Activated CD8-positive, alpha-beta memory T cell treated with anti-CD3 and anti-CD28 coated beads for 36 hours (primary cell): ENCODE data around the gene FAM234B. TPM values are rescaled to one million over a fixed set of nuclear protein-coding genes. Genes with fewer than 3 reads are reported as not detected.

Experiments used
- CTCF ChIA-PET: fragments of 350-600 bp; sonication (Branson Sonifier 250); formaldehyde crosslinking; loops from one replicate; lab custom pipeline; 2021; ENCODE audit warnings: antibody characterized with exemption; lab: Charles Lee
- POLR2A ChIA-PET: fragments of 350-600 bp; sonication (Branson Sonifier 250); formaldehyde crosslinking; loops from one replicate; lab custom pipeline; 2021; ENCODE audit warnings: antibody characterized with exemption; lab: Charles Lee
- total RNA-seq, 2 experiments: library from RNA; stranded (reverse); gene quantifications; one replicate each; pipeline ENCODE4 v1.2.3, GENCODE V29; 2021

The FAM234B gene
- total RNA-seq, 2 experiments from 2014 or later, result 8.1 to 8.9 TPM

GRCh38 chr12:13100882-13101769 is 56.9 kb downstream of the FAM234B start:
- ChIA-PET CTCF (interaction anchor here (1.4 to 3.4 kb wide), 5 partner anchors 95 to 111 kb away, joined by 4 to 20 read pairs (median 7); partner anchors contain the start of gene EMP1), POLR2A (interaction anchor here (1.1 kb wide), 1 partner anchor 95 kb away, joined by 11 read pairs; the partner anchor contains the start of gene EMP1)

DNA sequence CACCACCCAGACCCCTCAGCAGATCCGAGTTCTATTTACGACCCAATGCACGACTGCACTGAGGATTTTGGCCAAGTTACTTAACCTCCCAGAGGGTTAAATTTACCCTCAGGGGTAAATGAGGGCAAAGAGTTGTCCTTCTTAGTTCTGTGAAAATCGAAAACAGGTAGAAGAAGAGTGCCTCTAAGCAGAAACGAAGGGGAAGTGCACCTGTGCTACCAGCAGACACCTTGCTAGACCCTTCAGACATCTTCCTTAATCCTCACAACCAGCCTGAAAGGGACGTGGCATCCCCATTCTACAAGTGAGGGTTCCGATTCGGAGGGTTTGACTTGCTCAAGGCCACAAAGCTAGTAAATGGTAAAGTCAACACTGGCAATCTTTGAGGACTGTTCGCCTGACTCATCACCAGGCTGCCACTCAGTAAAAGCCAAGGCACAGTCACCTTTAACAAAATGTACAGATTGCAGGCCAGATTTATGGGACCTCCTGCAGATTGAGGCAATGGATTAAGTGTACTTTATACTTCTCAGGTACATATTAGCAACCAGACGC is 57.7 kb downstream of the FAM234B start:
- ChIA-PET CTCF (interaction anchor here (1.4 to 3.3 kb wide), 3 partner anchors 94 to 188 kb away, joined by 6 to 17 read pairs (median 9); partner anchors contain the start of gene EMP1), POLR2A (interaction anchor here (1.1 kb wide), 1 partner anchor 94 kb away, joined by 11 read pairs; the partner anchor contains the start of gene EMP1)

GRCh38 chr12:13102461-13103195 is 58.4 kb downstream of the FAM234B start:
- POLR2A ChIA-PET, result no interaction called here
- CTCF ChIA-PET, result interaction anchor here (1.2 to 3.3 kb wide), 5 partner anchors 93 to 188 kb away, joined by 3 to 17 read pairs (median 6); partner anchors contain the start of gene EMP1

DNA sequence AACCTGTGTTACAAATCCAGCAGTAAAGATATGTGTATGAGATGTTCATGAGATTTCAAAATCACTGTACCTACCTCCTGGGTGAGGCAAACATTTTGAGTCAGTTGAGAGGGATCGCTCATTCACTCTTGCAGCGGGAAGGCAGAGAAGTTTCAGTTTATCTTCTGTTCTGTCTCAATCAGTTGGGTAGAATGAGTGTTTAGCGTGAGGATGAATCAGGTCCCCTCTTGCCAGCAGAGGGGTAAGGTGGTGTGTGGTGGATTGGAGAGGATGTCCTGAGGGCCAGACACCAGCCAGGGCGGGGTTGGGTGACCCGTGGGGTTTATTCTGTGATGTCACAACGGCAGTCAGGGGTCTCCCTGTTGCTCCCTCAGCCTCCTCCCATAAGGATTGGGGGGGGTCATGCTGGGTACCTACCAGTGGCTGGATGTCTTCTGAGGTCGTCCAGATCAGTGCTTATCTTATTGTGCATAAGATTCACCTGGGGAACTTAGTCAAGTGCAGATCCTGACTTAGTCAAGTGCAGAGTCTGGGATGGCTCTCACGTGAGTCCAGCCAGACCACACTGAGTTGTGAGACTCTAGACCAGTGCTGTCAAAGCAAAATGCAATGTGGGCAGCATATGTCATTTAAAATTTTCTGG is 59.3 kb downstream of the FAM234B start, which contains the start of gene GSG1:
TSS of gene GSG1 (minus strand) at position 277 of the 643 bp plus-strand sequence. CDS start at position 122, 155 bp downstream.
- CTCF ChIA-PET, result interaction anchor here (1.2 to 3.3 kb wide), 5 partner anchors 93 to 189 kb away, joined by 3 to 17 read pairs (median 6); partner anchors contain the start of gene EMP1

DNA sequence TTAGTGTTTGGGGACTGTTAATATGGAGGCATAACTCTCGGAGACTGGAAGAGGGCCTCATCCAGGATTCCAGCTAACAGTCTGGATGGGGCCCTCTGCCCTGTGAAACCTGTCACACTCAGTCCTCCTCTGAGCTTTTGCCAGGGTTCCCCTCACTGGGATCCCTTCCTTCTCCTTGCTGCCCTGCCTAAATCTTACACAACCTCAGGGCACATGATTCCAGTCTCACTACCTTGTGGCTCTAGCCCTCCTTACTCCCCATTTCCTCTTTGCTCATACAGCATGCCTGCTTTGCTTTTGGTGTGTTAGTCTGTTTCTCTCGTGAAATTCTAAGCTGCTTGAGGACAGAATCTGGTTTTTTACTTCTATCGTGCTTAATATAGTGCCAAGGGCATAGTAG is 60.2 kb downstream of the FAM234B start:
- POLR2A ChIA-PET, result no interaction called here
- CTCF ChIA-PET, result interaction anchor here (1.5 to 3.3 kb wide), 2 partner anchors 107 to 151 kb away, joined by 3 to 17 read pairs; no protein-coding TSS in a partner anchor

More for the DNA sequence above, 59.3 kb downstream of the FAM234B start, which contains the start of gene GSG1:
- POLR2A ChIA-PET, result no interaction called here

DNA sequence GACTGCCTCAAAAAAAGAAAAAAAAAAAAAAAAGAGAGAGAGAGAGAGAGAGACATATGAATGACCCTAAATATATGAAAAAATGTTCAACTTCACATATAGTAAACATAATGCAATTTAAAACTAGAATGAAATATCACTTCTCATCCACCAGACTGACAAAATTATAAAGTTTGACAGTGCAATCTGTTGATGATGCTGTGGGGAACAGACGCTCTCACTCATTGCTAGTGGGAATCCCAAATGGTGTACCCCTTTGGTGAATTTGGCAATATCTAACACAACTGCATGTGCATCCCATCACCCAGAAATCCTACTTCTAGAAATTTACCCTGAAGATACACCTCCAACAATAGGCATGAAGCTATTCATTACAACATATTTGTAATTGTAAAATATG is 61.6 kb downstream of the FAM234B start:
- POLR2A ChIA-PET, result no interaction called here
- CTCF ChIA-PET, result interaction anchor here (0.7 kb wide), 1 partner anchor 39 kb away, joined by 4 read pairs; no protein-coding TSS in a partner anchor

GRCh38 chr12:13106666-13107065 is 62.5 kb downstream of the FAM234B start:
- POLR2A ChIA-PET, result interaction anchor here (0.6 kb wide), 1 partner anchor 232 kb away, joined by 4 read pairs; no protein-coding TSS in a partner anchor
- CTCF ChIA-PET, result no interaction called here

DNA sequence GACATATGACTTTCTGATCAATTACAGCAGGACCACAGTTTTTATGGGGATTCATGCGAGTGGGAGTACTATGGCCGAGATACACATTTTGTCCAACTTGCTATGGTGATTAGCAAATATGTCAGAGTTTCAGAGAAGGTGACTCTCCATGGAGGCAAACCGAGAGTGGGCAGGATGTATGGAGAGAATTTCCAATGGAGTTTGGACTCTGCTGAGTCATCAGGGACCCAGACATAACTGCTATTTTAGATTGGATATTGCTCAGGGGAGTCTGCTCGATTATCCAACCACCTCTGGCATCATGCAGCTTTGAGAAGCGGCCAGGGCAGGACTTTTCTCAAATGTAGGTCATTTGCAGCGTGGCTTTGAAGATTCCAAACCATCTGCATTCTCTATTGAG is 68.8 kb downstream of the FAM234B start:
- ChIA-PET POLR2A (no interaction called here), CTCF (no interaction called here)

- ChIA-PET POLR2A (no interaction called here), CTCF (no interaction called here)
These were observed 70.3 kb downstream of the FAM234B start for GRCh38 chr12:13114251-13115052.

GRCh38 chr12:13116259-13116658 is 72.1 kb downstream of the FAM234B start:
- CTCF ChIA-PET, result no interaction called here
- POLR2A ChIA-PET, result no interaction called here

DNA sequence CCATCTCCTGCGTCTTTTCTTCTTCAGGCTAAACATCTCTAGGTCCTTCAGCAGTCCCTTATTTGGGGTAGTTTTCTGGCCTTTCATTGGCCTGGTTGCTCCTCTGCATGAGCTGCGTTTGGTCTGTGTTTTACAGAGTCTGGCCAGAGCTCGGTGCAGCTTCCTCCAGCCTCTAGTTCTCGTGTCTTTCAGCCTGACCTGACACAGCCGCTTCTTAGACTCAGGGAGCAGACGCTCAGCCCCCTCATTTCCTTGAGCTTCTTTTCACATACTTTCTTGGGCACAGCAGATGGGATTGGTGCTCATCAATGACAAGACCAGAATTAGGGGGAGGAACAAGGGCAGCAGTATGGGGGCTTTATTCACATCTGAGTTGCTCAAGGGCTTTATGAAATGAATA is 72.8 kb downstream of the FAM234B start:
- POLR2A ChIA-PET, result no interaction called here

GRCh38 chr12:13119826-13120225 is 75.6 kb downstream of the FAM234B start:
- POLR2A ChIA-PET, result no interaction called here
- CTCF ChIA-PET, result no interaction called here

More for the DNA sequence above, 72.8 kb downstream of the FAM234B start:
- CTCF ChIA-PET, result no interaction called here

GRCh38 chr12:13120413-13120812 is 76.2 kb downstream of the FAM234B start:
- ChIA-PET CTCF (no interaction called here), POLR2A (no interaction called here)

- ChIA-PET CTCF (no interaction called here), POLR2A (no interaction called here)
These were observed 77.4 kb downstream of the FAM234B start for GRCh38 chr12:13121568-13121967.

- ChIA-PET CTCF (interaction anchor here (1.1 kb wide), 1 partner anchor 81 kb away, joined by 3 read pairs; no protein-coding TSS in a partner anchor), POLR2A (no interaction called here)
These were observed 80.7 kb downstream of the FAM234B start for GRCh38 chr12:13124656-13125505.

GRCh38 chr12:13125996-13126395 is 81.8 kb downstream of the FAM234B start:
- CTCF ChIA-PET, result no interaction called here
- POLR2A ChIA-PET, result no interaction called here

- ChIA-PET CTCF (no interaction called here), POLR2A (interaction anchor here (0.6 to 0.7 kb wide), 2 partner anchors 114 to 505 kb away, joined by 3 to 5 read pairs; no protein-coding TSS in a partner anchor)
These were observed 82.3 kb downstream of the FAM234B start for GRCh38 chr12:13126494-13126893.
